Thyroid gland (tissue), 4 donors: ENCODE measurements around the gene SCOC. TPM values are rescaled to one million over a fixed set of nuclear protein-coding genes. Genes with fewer than 3 reads are reported as not detected.

Experiments
- DNase-seq, 2 donors: peaks; one replicate each; pipeline ENCODE4 v3.0.0-alpha.2; 2019
- H3K27ac ChIP-seq, 3 donors: fragments of 200-600 bp; sonication (generic); 1 replicate in 2 of 3; 2 replicates in 1 of 3; pipeline ENCODE4 v1.5.1; 2016 to 2019; ENCODE audit warnings: mild to moderate bottlenecking in 1 of 3, moderate library complexity in 1 of 3
- H3K27me3 ChIP-seq: fragments of 200-600 bp; sonication (generic); one replicate; pipeline ENCODE4 v1.5.1; 2019
- H3K36me3 ChIP-seq, 2 donors: fragments of 200-600 bp; sonication (generic); one replicate each; pipeline ENCODE4 v1.5.1; 2016 to 2019
- H3K4me1 ChIP-seq, 2 donors: fragments of 200-600 bp; sonication (generic); one replicate each; pipeline ENCODE4 v1.5.1; 2017 to 2019
- H3K4me3 ChIP-seq, 3 donors: fragments of 200-600 bp; sonication (generic); replicated peaks in 1 of 3; 1 replicate in 2 of 3; 2 replicates in 1 of 3; pipeline ENCODE4 v1.5.1; 2016; ENCODE audit warnings: mild to moderate bottlenecking in 1 of 3
- H3K9me3 ChIP-seq: fragments of 200-600 bp; sonication (generic); one replicate; pipeline ENCODE4 v1.5.1; 2017
- CTCF ChIP-seq, 6 experiments: fragments of 200-600 bp in 3 of 6; fragments of 450-650 bp in 3 of 6; sonication (generic) in 3 of 6; IDR thresholded peaks; one replicate each; pipeline ENCODE4 v1.5.1; 2016 to 2019; ENCODE audit warnings: antibody characterized with exemption in 6 of 6, mild to moderate bottlenecking in 2 of 6, inconsistent platforms in 1 of 6, moderate library complexity in 1 of 6
- POLR2A ChIP-seq, 2 donors: fragments of 450-650 bp; IDR thresholded peaks; one replicate each; pipeline ENCODE4 v1.6.1; 2017; ENCODE audit warnings: antibody characterized with exemption in 2 of 2, mild to moderate bottlenecking in 2 of 2, moderate library complexity in 1 of 2
- WGBS, 2 donors: methylation state at CpG; one replicate each; pipeline ENCODE4 v1.1.5; 2017; 5-methylcytosine and 5-hydroxymethylcytosine counted together
- intact Hi-C: fragments of 100-400 bp; cut with DNase I; formaldehyde crosslinking; loops from one replicate; pipeline ENCODE4 v1.15.1; 2023
- total RNA-seq, 4 donors: library from RNA; depleted of rRNA; stranded (reverse); fragments of >200 nt; gene quantifications; one replicate each; pipeline ENCODE4 v1.2.3, GENCODE V29; 2016

The SCOC gene
- total RNA-seq, 4 donors from 2014 or later: 62.0 to 71.4 (median 66.0) TPM

- TF ChIP-seq CTCF (IDR thresholded peaks at IDR 0.05) (no peak), POLR2A (IDR thresholded peaks at IDR 0.05) (no peak)
- no peaks in the 10 kb centered on the region for H3K27me3 ChIP-seq
- H3K9me3 ChIP-seq: no peaks in the 10 kb centered on the region
- intact Hi-C loops: no loop called here
- H3K27ac ChIP-seq: no peak overlapping the region
- H3K4me3 ChIP-seq: no peak overlapping the region
- no peaks in the 10 kb centered on the region for H3K4me1 ChIP-seq
- DNase-seq: no peak
- H3K36me3 ChIP-seq: no peaks in the 10 kb centered on the region
- WGBS, 2 donors: 90% methylated on average over 2 of the region's 2 CpGs
These were observed 23.6 kb upstream of the SCOC start for GRCh38 chr4:140349816-140350215.

- no peaks in the 10 kb centered on the region for H3K27me3 ChIP-seq
- no peak overlapping the region for H3K4me3 ChIP-seq
- no peaks in the 10 kb centered on the region for H3K4me1 ChIP-seq
- intact Hi-C loops: no loop called here
- H3K9me3 ChIP-seq: no peaks in the 10 kb centered on the region
- DNase-seq: no peak
- TF ChIP-seq CTCF (IDR thresholded peaks at IDR 0.05) (no peak), POLR2A (IDR thresholded peaks at IDR 0.05) (no peak)
- 93 to 94% methylated on average over 28 of the region's 28 CpGs for WGBS, 2 donors
- no peak overlapping the region for H3K27ac ChIP-seq
- H3K36me3 ChIP-seq: no peaks in the 10 kb centered on the region
These were observed 22.1 kb upstream of the SCOC start for GRCh38 chr4:140351093-140352075.

- intact Hi-C loops: no loop called here
- 77 to 84% methylated on average over 6 of the region's 6 CpGs for WGBS, 2 donors
- H3K4me1 ChIP-seq: no peaks in the 10 kb centered on the region
These were observed 19.7 kb upstream of the SCOC start for GRCh38 chr4:140353786-140354185.

GRCh38 chr4:140355288-140355687 is 18.2 kb upstream of the SCOC start:
- intact Hi-C loops: no loop called here
- WGBS, 2 donors: 75 to 83% methylated on average over 1 of the region's 1 CpG

More at GRCh38 chr4:140353786-140354185, 19.7 kb upstream of the SCOC start:
- H3K27me3 ChIP-seq: no peaks in the 10 kb centered on the region
- no peak for TF ChIP-seq POLR2A (IDR thresholded peaks at IDR 0.05)
- no peak for TF ChIP-seq CTCF (IDR thresholded peaks at IDR 0.05)
- no peak overlapping the region for H3K4me3 ChIP-seq
- no peak overlapping the region for H3K27ac ChIP-seq
- no peaks in the 10 kb centered on the region for H3K9me3 ChIP-seq
- no peaks in the 10 kb centered on the region for H3K36me3 ChIP-seq
- no peak for DNase-seq

More at GRCh38 chr4:140355288-140355687, 18.2 kb upstream of the SCOC start:
- no peak for DNase-seq
- H3K27me3 ChIP-seq: no peaks in the 10 kb centered on the region
- H3K27ac ChIP-seq: no peak overlapping the region
- no peaks in the 10 kb centered on the region for H3K36me3 ChIP-seq
- no peak overlapping the region for H3K4me3 ChIP-seq
- TF ChIP-seq CTCF (IDR thresholded peaks at IDR 0.05): no peak
- TF ChIP-seq POLR2A (IDR thresholded peaks at IDR 0.05): no peak
- no peaks in the 10 kb centered on the region for H3K4me1 ChIP-seq
- H3K9me3 ChIP-seq: no peaks in the 10 kb centered on the region
